Stimulated activated naive CD4-positive, alpha-beta T cell (primary cell): ENCODE data around the gene XIRP2.

Experiments
- DNase-seq, 6 experiments: peaks; one replicate each; lab custom pipeline; 2025; lab: John Stamatoyannopoulos, UW

XIRP2 gene

DNA sequence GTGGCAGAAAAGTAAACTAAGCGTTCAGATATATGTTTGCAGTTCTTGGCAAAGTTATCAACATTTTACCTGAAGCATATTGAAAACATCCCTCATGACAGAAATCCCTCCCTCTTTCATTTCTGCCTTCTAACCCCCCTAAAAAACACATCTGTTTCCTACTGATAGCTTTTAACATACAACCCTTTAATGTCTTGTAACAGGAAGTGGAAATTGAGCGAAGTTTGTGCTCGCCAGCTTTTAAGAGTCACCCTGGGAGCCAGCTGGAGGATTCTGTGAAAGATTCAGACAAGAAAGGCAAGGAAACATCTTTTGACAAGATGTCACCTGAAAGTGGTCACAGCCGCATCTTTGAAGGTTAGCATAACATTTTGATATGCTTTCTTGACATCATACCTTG lies 247.4 kb downstream of the XIRP2 start:
- peak in 1 of 6 experiments; percentile 2 for DNase-seq

DNA sequence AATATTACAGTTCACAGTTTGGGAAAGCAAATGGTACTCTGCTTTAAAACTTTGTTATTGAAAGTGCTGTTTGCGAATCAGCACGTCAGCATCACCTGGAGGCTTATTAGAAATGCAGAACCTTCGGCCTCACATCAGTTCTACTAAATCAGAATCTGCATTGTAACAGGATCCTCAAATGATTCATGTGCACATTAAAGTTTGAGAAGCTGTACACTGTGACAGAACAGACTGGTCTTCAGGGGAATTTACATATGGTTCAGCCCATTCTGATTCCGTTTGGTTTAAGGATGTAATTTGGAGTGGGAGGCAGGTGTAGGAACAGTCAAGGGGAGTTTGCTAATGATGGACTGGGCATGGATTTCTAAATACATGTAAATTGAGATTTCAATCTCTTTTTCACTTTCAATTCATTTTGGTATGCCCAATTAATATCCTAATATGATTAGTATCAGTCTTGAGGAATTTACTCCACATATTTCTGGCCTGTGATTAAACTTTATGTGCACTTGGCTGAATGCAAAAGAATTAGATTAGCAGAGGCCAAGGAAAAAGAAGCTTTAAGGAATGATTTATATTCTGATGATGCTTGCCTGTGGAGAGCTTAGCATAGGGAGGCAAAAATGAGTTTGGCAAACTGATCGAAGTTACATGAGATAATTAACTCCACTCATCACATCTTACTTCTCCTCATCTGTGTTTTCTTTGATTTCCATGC lies 248.8 kb downstream of the XIRP2 start:
- no peak for DNase-seq

DNA sequence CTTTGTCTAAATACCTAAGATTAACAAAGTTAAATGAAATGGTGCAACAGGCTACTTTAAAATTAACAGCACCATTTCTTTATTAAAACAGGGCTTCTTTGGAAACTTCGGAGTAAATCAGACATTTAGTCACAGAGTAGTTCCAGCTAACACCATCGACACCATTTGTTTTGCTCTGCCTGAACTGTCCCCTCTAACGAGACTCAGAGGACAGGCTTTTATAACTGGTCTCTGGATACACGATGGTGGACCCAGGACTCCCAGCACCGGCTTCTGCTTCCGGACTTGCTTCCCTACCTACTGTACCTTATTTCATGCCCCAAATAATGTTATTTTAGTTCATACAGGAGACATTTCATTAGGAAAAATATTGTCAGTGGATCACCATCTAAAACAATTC lies 252.1 kb downstream of the XIRP2 start:
- no peak for DNase-seq

DNA sequence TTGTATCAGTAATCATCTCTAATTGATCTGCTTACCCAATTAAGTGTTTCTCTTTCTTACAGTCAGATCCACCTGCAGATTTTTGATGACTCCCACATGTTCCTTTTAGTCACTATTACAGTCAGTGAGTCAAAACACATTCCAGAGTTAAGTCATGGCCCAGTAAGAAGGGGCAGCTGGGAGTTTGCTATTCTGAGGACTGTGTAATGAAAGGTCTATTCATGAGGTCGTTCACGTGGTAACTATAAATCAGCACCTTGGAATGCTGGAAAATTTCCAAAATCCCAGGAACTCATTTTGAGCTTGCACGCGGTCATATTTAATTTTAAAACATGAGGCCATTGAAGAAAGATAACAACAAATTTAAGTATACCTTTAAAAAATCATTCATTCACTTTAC lies 252.5 kb downstream of the XIRP2 start:
- DNase-seq = no peak

DNA sequence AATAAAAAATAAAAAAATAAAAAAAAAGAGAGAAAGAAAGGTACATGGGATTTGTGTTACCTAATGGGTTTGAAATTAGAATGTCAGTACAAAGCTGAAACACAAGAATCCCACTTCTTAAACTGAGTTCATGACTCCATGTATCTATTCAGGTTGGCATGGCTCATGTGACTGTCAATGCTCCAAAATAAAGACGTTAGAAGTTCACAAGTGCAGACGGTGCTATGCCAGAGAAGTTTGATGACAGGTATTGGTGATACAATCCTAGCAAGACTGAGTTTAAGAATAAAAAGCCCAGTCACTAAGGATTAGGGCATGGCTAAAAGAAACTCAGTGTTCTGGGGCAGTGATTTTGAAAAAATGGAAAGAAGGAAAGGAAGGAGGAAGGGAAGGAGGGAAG lies 254.3 kb downstream of the XIRP2 start:
- DNase-seq = no peak

DNA sequence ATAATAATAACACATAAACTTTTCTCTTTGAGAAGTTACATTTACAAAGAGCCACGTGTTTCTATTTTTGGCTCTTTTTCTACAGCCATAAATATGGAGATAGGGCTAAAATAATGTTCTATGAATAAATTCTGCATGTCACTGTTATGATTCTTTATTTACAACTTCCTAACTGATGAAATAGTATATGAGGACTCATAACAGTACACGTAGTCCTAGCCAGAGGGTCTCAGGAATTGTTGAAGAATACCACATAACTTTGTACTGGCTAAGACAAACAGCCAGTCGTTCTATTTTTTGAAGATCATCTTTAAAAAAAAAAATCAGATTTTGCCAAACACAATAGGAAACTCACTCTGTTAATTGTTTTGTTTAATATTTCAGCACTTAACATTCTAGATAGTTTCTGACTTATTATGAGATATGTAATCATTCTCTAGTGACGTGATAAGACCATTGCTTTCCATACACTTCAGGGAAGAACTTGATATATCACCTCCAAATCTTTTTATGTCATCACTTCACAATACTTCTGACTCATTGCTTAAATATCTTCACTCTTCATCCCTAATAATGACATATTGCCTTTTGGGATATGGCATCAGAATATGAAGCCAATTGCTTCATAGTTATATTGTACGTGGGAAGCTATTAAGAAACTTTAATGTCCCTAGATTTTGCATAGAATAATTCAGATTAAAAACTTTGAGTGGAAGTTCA lies 256.1 kb downstream of the XIRP2 start:
- no peak for DNase-seq

DNA sequence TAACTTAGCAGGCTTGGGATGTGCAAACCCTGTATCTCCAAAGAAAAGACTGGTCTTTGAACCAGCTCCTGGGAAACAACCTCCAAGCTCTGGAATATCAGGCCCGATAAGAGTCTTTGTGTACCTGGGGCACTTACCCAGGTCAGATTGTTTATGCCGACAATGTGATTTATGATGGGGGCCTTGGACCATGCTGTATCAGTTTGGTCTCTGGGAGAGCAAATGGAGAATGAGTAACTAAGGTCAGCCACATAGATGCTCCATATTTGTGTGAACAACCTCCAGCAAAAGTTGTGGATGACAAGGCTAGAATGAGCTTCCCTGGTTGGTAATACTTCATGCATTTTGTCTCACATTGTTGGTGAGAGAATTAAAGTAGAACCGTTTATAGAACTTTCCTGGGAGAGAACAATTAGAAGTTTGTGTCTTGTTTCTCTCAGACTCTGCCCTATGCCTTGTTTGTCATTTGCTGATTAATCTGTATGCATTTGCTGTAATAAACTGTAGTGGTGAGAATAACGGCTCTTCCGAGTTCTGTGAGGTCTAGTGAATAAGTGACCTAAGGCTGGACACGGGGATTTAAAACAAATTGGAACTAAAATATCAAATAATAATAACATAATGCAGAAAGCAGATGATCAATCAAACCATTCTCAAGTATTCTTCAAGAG lies 259.1 kb downstream of the XIRP2 start:
- DNase-seq = no peak

DNA sequence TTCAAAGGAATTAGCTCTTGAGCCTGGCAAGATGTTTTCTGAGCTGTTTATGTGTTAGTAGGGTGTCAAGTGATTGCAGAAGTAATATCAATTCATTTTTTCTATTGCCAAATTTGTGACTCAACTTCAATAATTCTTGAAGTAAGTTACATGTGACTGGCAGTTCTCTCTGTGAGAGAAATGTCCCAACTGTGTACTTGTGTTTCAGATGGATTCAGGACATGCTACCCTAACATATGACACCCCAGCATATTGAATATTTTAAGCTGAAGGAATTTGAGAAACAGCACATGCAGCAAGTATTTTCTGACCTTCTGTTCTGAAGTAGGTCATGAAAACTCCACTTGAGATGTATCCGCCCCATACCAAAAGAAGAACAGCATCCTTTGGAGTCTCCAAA lies 263.6 kb downstream of the XIRP2 start:
- DNase-seq = no peak

DNA sequence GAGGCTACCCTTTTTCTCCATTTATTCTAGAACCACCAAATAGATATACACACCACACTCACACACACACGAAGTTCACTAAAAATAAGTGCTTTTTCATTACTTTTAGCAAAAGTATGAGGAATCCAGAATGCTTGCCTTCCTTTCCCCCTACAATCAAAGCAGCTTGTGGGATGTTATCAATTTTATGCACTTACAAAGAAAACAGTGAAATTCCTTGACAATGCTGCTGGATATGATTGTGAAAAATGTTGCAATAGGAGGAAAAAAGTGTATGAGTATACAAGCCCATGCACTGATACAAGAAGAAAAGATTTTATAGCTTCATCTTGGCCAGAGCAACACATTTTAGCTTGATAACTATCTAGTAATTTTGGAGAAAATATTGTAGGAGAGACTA lies 269.2 kb downstream of the XIRP2 start:
- no peak for DNase-seq

DNA sequence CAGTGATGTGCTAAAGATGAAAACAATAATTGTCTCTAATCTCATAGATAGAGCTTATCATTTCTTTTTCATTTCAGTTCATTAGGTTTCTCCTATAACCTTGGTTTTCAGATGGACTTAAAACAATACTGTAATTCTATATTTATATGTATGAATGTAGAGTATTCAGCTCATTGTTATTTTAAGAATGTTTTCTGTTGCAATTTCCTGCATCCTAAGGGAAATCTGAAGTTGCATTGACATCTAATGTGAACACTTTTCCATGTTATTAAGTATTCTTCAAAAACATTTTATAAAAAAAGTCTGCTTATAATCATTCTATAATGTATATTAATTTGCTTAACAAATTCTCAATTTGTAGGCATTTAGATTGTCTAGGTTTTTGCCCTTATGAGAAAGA lies 288.9 kb downstream of the XIRP2 start:
- DNase-seq = no peak

DNA sequence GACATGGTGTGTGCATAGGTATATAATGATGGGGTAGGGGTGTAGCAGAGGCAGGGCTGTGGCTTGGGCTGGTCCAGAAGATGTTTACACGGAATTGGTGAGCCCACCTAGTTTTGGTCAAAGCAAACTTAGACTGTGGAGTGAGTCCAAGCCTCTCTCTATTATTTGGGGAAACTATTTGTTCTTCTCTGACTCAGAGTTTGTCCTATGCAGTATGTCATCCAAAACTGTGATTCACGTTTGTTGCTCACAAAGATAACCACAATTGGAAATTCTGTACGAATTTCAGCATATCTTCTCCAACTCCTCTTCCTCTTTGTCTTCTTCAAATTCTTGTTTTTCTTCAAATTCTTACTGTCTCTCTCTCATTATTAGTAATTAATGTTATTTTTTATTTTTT lies 292.9 kb downstream of the XIRP2 start:
- DNase-seq = no peak

DNA sequence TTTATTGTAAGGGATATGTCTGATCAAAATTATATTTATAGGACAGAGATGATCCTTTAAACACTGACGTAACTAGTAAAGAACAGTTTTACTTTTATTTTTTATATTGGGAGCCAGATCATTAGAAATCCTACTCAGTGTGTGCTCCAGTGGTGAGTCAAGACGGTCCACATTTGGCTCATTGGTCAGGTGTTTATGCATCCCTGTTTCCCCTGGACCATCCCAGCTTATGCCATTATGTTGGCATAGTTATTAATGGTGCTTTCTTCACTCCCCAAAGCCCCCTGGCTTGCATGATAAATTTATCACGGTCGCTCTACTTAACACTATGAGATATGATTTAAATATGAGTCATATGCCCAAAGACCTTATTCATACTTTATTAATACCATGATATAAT lies 293.4 kb downstream of the XIRP2 start:
- no peak for DNase-seq

DNA sequence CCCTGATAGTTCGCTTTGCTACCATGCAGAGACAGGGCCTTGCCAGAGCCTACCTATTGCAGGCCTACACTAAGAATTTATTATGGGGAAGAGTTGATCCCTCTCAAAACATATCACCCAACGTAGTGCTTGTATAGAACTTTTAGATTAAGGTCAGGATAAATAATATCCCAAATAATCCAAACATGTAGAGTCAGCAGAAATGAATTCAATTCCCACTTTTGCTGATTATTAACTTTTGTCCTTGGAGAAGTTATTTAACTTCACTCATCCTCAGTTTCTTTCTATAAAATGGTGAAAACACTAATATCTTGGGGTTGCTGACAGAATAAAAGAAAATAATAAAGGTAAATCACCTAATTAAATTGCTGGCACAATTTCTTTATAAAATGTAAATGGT lies 294.1 kb downstream of the XIRP2 start:
- DNase-seq = no peak

DNA sequence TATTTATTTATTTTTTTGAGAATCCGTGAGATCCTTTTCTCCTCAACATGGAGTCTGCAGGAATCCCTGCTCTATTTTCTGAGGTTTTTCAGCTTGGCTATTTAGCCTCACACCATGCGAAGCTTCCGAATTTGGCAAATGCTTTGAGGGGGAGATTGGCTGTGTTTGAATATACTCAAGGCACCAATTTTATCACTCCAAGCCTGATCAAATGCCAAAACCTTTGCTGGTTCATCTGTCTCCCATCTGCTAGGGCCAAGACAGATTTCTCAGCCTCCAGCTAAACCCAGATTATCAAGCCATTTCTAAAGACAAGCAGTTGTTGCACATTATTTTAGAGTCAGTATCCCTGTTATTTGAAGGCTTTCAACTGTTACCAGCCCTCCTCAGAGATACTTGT lies 295.7 kb downstream of the XIRP2 start:
- DNase-seq = no peak

DNA sequence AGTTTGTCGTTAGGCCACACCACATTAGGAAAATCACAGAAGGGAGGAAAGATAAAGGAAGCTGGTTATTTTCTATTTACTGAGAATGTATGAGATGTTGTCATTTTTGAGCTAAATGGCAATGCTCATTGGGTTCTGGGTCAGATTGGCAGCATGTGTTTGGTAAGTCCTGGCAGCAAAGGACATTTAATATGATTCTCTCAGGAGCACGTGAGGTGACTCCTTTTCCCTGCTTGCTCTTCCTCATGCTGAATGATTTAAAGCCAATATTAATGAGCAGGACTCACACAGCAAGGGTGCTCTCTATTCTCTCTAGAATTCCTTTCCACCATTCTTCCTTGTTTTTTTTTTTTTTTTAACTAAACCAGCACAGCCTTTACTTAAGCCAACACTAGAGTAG lies 298.2 kb downstream of the XIRP2 start:
- DNase-seq = no peak

DNA sequence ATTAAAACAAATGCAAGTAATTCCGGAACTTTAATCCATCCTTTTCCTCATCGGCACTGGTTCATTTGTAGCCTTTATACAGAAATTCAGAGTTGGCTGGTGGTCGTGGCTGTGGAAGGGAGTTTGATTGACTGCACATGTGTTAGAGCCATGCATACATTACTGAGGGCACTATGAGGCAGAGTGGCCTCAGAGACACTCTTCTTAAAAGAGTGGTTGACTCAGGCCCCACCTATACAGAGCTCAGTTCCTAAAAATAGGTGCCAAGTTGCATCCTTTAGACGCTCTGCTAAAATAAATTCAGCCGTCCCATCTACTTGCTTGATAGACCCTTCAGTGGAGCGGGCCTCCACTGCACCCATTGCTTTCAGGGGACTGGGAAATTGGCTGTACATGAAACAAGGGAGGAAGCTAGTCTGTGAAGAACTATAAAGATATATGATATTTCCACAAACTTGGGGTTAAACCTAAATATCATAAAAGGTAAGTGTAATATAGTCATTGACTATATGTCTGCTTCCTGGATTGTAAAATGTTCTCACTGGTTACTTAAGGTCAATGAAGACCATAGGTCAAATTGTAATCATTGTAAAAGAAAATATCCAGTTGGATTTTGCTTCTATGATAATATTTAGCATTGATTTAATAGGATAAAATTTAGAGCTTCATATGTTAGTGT lies 298.9 kb downstream of the XIRP2 start:
- DNase-seq = no peak

DNA sequence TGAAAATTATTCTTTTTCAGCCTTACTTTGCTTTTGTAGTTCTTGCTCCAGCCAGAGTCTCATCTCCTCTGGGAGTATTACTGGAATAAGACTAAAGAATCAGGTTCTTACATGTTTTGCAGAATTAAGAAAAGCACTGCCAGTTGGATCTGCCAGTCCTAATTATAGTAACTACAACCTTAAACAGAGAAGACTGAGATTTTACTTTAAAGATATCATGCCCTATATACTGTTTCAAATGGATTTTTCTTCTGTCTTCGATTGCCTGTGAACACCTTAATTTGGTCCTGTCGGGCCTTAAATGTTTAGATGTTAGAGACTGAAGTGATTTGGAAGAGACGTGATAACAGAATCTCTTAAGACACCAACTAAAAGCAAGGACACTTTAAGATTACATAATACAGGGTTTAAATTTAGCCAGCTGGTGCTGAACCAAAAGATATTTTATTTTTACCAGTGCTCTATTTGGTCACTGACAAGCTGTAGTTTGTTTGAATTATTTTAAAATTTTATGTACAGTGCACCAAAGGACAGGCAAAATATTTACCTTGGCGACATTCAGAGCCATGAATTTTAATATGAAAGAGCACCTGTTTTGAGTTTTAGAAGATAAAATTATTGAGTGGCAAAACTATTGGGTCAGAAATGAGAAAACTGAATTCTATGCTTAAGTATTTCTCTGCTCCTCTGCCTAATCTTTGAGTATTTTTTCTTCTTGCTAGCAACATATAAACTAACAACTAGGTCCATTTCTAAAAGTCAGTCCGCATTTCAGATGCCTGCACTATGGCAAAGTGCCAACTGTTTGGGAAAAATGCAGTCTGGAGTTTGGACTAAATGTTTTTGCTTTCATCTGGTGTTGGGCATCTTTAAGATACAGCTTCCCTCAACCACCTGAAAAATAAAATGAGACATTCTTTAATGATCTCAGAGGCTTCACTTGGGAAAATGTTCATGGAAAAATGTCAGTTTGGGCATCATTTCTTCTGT lies 300.0 kb downstream of the XIRP2 start:
- DNase-seq = no peak

DNA sequence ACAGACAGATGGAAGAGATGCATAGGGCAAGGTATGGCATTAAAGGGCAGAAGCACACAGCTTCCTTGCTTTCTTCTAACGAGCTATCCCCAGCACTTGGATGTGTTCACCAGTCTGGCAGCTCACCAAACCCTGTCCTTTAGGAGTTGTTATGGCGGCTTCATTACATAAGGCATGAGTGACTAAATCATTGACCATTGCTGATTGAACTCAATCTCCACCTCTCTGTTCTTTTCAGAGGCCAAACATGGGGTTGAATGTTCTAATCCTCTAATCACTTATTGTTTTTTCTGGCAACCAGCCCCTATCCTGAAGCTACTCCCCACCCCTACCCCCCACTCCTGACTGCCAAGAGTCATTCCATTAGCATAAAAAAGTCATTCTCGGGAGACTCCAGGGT lies 301.8 kb downstream of the XIRP2 start:
- DNase-seq = no peak

DNA sequence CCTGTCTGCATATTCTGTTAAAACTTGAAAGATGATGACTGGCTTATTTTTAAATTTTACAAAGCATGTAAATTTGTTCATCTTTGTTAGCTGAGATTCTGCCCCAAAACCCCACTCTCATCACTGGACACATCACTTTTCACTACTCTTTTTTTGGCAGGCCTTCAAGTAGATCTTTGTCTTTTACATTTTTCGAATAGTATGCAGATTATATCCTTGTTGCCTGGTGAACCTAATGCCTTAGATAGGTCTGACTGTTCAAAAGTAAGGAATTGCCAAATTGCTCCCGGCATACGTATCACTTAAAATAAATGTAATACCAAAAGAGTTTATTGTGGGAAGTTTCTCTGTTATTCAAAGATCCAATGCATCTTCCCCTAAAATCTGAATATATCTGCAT lies 303.3 kb downstream of the XIRP2 start:
- DNase-seq = no peak

DNA sequence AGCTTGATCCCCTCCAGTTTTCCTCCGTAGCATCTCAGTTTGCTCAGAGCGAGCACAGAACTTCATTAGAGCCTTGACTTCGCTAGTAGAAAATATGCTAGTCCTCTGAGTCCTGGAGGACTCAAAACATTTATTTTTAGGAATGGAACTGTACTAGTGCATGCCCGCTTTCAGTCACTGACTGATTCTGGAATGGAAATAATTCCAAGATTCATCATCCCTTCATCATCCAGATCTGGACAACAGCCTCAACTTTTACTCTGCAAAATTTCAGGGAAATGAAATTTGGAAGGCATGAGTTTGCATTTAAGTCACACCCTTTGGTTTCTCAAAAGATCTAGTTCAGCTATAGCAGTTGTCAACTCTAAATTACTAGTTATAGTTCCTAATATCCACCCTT lies 304.6 kb downstream of the XIRP2 start:
- DNase-seq = no peak

DNA sequence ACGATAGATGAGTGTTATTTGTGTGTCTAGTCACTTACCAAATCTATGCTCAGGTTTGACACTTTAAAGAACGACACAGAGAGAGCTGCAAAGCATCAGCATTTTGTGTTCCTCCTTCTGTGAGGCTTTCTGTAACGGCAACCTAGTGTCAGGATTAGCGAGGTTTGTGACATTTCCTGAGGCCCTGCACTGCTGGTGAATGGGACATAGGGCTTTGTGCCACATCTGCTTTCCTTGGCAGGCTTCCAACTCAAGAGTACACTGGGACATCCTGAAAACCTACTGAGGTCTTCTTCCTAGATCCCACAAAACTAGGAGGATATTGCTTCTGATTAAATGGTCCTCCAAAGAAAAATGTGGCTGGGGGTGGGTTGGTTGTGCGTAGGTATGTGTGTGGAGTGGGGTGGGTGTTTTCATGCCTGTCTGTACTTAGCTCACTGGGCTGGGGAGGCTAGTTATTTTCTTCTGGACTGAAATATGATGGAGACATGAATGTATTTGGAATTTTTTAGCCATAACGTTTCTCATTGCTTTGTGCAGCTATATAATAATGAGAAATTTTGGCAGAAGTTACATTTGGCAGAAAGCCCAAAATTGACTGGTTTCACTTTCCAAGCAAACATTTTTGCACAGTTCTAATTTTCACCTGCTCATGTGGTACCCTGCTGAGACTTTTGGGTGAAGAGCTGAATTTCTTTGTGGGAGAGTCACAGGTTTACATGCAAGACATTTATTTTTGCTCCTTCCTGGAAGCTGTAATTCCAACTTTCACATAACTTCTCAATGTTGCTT lies 308.4 kb downstream of the XIRP2 start:
- DNase-seq = no peak
